GM10266 (cell line): ENCODE measurements around the gene RAB8A.
"Not testable (repeated sequence)": the region's sequence is repeated elsewhere in the genome, so short reads cannot be mapped to it uniquely, and the experiment has no call there.

ENCODE experiments used
- DNase-seq: peaks from one replicate; pipeline ENCODE4 v3.0.0; 2012; ENCODE audit errors: extremely low spot score
- CTCF ChIP-seq: IDR thresholded peaks from 2 replicates; pipeline ENCODE4 v1.5.1; 2012; ENCODE audit warnings: mild to moderate bottlenecking, low read depth; ENCODE audit not compliant: control insufficient read depth, insufficient read depth; ENCODE audit errors: missing control alignments

Gene RAB8A

DNA sequence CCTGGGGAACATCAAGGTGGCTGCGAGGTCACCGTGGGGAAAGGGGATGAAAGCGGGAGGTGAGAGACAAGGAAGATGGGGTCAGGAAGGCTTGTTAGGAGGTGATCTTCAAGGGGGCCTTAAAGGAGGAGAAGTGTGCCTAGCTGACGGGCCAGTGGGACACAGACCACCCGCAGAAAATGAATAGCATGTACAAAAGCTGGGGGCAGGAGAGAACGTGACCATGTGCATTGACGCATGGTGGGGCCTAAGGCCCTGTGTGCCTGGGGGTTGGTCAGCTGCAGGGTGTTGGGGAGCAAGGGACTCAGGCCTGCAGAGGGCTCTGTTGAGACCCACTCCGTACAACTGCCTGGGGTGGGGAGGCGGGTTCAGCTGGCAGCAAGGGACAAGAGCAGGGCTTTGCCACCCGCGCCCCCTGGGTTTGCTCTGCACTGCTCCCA, 5.9 kb downstream of the RAB8A start:
- peak; percentile 72 for DNase-seq
- peak; percentile 65 for TF ChIP-seq CTCF

DNA sequence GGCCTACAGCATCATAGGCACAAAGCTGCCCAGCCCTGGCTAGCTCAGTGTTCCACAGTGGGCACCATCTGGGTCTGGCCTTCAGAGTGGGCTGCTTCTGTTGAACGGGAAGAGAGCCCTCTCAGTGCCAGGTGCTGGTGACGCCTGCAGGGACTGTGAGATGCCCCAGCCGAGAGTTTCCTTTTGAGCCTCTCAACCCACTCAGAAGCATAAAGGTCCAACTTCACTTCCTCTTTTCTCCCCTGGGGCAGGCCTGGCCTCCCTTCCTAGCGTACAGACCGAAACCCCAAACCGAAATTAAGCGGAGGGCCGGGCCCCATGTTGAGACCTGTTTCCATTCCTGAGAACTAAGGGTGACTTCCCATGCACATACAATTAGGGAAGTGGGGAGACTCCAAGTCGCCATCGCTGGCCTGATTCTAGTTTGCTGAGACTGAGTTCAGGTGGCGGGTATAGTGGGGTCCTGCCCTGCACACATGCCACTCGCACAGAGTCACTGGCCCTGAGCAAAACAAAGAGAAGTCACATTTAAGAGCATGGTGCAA, 6.9 kb downstream of the RAB8A start:
- no peak for TF ChIP-seq CTCF
- peak; percentile 88 for DNase-seq

GRCh38 chr19:16119075-16119857, 7.6 kb downstream of the RAB8A start:
- DNase-seq = not testable (repeated sequence)

DNA sequence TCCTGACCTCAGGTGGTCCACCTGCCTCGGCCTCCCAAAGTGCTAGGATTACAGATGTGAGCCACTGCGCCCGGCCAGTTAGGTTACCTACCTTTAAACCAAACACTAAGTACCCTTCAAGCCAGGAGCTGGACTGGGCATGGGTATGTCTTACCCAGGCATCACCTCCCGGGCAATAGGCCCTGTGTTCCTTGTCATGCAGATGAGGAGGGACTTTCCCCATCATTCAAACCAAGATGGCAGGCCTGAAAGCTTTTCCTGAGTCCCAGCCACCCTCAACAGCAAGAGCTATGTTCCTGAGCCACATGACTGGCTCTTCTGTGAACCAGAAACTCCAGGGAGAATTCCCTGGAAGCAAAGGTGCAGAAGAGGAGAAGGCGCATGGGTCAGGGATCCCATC, 9.5 kb downstream of the RAB8A start:
- no peak for DNase-seq
- TF ChIP-seq CTCF = no peak

GRCh38 chr19:16121967-16122366, 10.3 kb downstream of the RAB8A start:
- no peak for TF ChIP-seq CTCF
- DNase-seq = no peak

GRCh38 chr19:16124953-16125352, 13.3 kb downstream of the RAB8A start:
- no peak for TF ChIP-seq CTCF
- no peak for DNase-seq

DNA sequence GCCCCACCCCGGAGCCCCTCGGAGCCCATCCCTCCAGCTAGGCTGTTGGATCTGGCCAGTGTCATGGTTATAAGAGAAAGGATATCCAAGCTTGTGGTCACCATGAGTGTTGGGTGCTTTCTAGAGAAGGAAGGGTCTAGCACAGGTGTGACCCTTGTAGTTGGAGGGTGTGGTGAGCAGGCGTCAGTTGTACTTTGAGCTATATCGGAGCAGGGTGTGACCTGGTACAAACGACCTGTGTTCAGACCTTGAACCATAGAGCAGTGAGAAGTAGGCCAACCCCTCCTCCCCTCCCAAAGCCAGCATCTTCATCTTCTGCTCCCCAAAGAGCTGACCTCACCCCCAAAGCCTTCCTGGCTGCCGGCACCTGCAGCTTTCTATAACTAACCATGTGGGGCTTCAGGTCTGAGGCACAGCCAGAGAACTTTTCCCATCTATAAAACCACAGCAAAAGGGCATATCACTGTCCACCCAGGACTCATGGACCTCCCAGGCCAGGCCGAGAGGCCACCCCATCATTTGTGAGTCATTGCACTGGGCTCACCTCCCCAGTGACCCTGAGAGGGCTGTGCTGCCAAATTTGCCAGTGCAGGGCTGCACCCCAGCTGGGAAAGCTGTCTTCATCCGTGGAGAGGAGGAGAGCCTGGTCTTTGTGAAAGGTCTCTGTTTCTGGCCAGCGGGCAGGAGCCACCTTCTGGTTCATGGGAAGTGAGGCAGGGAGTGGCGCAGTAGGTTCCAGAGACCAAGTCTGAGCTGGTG, 14.2 kb downstream of the RAB8A start:
- DNase-seq = no peak
- TF ChIP-seq CTCF = no peak
